Neural crest cell (in vitro differentiated cells): ENCODE data around the gene RHBDL3. TPM values are rescaled to one million over a fixed set of nuclear protein-coding genes. Genes with fewer than 3 reads are reported as not detected.

ENCODE experiments used
- DNase-seq: peaks from one replicate; pipeline ENCODE4 v3.0.0; 2021; ENCODE audit warnings: low read depth, mixed read lengths, low spot score
- H3K27ac Mint-ChIP-seq: one replicate; pipeline ENCODE4 v1.8.0; 2021; ENCODE audit warnings: mild to moderate bottlenecking, mixed read lengths; ENCODE audit not compliant: unreplicated experiment
- H3K27me3 Mint-ChIP-seq: 2 replicates; pipeline ENCODE4 v1.8.0; 2021; ENCODE audit warnings: low read depth, mild to moderate bottlenecking, mixed read lengths
- H3K36me3 Mint-ChIP-seq: 2 replicates; pipeline ENCODE4 v1.8.0; 2021; ENCODE audit warnings: low read depth, mild to moderate bottlenecking, mixed read lengths
- H3K4me1 Mint-ChIP-seq: 2 replicates; pipeline ENCODE4 v1.8.0; 2021; ENCODE audit warnings: mixed read lengths
- H3K4me3 Mint-ChIP-seq: one replicate; pipeline ENCODE4 v1.8.0; 2021; ENCODE audit warnings: mild to moderate bottlenecking, mixed read lengths
- H3K9me3 Mint-ChIP-seq: 2 replicates; pipeline ENCODE4 v1.8.0; 2021; ENCODE audit warnings: mixed read lengths
- total RNA-seq: library from RNA; stranded (reverse); gene quantifications from 2 replicates; pipeline ENCODE4 v1.2.1, GENCODE V29; 2021
- TF ChIP-seq, protein P1 (sequence below): fragments of 200-600 bp; sonication (generic); conservative IDR thresholded peaks from 2 replicates; pipeline ENCODE4 v1.5.0; 2021; ENCODE audit warnings: antibody characterized with exemption, mild to moderate bottlenecking

RHBDL3 gene
- total RNA-seq, 1 donor from 2014 or later: 18.7 TPM

DNA sequence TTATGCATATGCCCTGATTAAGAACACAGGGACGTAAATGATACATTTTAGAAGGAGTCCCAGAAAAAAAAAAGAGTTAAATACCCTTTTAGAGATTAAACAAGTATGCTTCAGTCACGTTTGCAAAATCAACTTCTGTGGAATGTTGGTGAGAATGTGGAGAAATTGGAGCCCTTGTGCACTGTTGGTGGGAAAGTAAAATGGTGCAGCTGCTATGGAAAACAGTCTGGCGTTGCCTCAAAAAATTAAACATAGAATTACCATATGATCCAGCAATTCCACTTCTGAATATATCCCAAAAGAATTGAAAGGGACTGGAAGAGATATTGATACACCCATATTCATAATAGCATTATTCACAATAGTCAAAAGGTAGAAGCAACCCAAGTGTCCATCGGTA lies 26.5 kb downstream of the RHBDL3 start:
- no peaks in the 10 kb centered on the region for H3K36me3 Mint-ChIP-seq
- no peak overlapping the region for H3K4me3 Mint-ChIP-seq
- TF ChIP-seq, protein P1, sequence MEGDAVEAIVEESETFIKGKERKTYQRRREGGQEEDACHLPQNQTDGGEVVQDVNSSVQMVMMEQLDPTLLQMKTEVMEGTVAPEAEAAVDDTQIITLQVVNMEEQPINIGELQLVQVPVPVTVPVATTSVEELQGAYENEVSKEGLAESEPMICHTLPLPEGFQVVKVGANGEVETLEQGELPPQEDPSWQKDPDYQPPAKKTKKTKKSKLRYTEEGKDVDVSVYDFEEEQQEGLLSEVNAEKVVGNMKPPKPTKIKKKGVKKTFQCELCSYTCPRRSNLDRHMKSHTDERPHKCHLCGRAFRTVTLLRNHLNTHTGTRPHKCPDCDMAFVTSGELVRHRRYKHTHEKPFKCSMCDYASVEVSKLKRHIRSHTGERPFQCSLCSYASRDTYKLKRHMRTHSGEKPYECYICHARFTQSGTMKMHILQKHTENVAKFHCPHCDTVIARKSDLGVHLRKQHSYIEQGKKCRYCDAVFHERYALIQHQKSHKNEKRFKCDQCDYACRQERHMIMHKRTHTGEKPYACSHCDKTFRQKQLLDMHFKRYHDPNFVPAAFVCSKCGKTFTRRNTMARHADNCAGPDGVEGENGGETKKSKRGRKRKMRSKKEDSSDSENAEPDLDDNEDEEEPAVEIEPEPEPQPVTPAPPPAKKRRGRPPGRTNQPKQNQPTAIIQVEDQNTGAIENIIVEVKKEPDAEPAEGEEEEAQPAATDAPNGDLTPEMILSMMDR: no peak
- H3K27ac Mint-ChIP-seq: no peak overlapping the region
- peaks cover 18% of the 10 kb centered on the region for H3K4me1 Mint-ChIP-seq
- no peaks in the 10 kb centered on the region for H3K27me3 Mint-ChIP-seq
- H3K9me3 Mint-ChIP-seq: no peaks in the 10 kb centered on the region
- DNase-seq: no peak

DNA sequence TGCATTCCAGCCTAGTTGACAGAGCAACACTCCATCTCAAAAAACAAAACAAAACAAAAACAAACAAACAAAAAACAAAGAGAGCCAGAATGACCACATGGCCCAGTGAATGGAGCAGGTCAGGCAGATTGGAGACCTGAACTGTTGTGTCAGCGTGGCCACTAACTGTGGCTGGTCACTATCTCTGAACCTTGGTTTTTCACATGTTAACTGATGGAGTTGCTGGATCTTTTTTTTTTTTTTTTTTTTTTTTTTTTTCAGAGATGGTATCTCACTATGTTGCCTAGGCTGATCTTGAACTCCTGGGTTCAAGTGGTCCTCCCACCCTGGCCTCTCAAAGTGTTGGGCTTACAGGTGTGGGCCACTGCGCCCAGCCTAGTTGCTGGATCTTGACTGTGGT lies 31.8 kb downstream of the RHBDL3 start:
- peaks cover 18% of the 10 kb centered on the region for H3K4me1 Mint-ChIP-seq
- no peaks in the 10 kb centered on the region for H3K9me3 Mint-ChIP-seq
- TF ChIP-seq, protein P1: no peak
- no peak overlapping the region for H3K4me3 Mint-ChIP-seq
- no peak for DNase-seq
- no peak overlapping the region for H3K27ac Mint-ChIP-seq
- no peaks in the 10 kb centered on the region for H3K36me3 Mint-ChIP-seq
- no peaks in the 10 kb centered on the region for H3K27me3 Mint-ChIP-seq

DNA sequence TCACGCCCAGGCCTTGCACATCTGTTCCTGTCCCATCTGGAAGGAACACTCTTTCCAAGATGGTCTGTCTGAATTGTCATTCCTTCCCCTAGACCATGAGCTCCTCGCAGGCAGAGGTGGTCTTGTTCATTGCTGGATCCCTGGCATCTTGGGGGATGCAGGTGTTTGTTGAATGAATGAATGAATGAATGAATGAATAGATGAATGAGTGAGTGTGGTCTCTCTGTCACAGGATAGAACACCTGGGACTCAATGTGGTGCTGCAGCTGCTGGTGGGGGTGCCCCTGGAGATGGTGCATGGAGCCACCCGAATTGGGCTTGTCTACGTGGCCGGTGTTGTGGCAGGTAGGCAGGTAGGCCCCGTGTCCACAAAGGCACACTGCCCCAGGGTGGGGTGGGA lies 32.2 kb downstream of the RHBDL3 start:
- H3K36me3 Mint-ChIP-seq: no peaks in the 10 kb centered on the region
- H3K9me3 Mint-ChIP-seq: no peaks in the 10 kb centered on the region
- TF ChIP-seq, protein P1: no peak
- no peak overlapping the region for H3K27ac Mint-ChIP-seq
- peaks cover 21% of the 10 kb centered on the region for H3K4me1 Mint-ChIP-seq
- H3K4me3 Mint-ChIP-seq: no peak overlapping the region
- DNase-seq: no peak
- H3K27me3 Mint-ChIP-seq: no peaks in the 10 kb centered on the region

DNA sequence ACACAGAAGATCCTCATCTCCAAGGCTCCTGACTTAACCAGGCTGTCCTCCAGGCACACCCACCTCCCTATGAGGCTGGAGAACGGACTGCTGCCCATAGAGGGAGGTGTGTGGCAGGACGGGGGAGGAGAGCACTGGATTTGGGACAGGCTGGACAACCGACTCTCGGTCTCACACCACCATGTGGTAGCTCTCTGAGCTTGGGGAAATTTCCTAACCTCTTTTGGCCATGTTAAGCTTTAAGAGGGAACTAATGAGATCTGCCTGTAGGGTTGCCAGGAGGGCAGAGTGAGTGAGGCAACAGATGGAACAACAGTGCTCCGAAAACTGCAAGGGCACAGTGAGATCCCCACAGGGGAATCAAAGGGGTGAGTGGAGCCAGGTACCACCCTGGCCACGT lies 32.7 kb downstream of the RHBDL3 start:
- peaks cover 26% of the 10 kb centered on the region for H3K4me1 Mint-ChIP-seq
- no peak for DNase-seq
- peak overlapping the region; percentile 23 for H3K27ac Mint-ChIP-seq
- no peaks in the 10 kb centered on the region for H3K36me3 Mint-ChIP-seq
- TF ChIP-seq, protein P1: no peak
- H3K4me3 Mint-ChIP-seq: no peak overlapping the region
- no peaks in the 10 kb centered on the region for H3K9me3 Mint-ChIP-seq
- no peaks in the 10 kb centered on the region for H3K27me3 Mint-ChIP-seq

DNA sequence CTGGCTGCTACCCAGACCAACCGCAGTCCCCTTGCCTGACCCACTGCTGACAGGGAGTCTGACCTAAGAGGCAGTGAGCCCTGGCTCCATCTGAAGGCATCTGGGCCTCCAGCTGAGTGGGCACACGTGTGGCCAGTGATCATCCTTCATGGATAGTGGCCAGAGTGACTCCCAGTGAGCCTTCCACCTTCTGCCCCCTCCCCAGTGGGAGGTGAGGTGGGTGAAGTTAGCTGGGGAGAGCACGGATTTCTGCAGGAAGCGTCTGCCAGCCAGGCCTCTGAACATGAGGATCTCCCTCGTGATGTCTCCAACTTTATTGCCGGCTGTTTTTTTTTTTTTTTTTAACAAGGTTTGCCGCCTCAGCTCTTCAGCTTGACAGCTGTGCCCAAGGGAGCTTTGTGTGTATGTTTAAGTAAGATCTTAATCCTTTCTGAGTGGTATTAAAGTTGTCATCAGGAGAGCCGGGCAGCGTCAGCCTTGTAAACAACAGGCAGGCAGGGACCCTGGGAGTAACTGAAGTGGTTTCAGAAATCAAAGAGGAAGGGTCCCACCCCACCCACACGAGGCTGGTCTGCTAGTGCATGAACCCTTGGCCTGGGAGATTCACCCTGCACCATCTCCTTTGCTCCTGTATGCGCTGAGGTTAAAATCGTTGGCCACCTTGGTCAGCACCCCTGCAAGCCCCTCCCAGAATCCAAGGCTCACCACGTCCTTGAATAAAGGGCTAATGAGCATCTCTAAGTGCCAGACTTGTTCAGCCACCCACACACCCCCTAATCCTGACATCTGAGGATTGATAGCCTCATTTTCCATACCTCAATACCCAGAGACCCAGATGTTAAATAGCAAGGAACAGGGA lies 33.3 kb downstream of the RHBDL3 start:
- TF ChIP-seq, protein P1: no peak
- H3K4me1 Mint-ChIP-seq: peaks cover 32% of the 10 kb centered on the region
- H3K9me3 Mint-ChIP-seq: no peaks in the 10 kb centered on the region
- H3K4me3 Mint-ChIP-seq: no peak overlapping the region
- no peaks in the 10 kb centered on the region for H3K36me3 Mint-ChIP-seq
- no peak for DNase-seq
- H3K27ac Mint-ChIP-seq: no peak overlapping the region
- H3K27me3 Mint-ChIP-seq: no peaks in the 10 kb centered on the region
